HepG2 (cell line): ENCODE data around the gene C1R. TPM values are rescaled to one million over a fixed set of nuclear protein-coding genes. Genes with fewer than 3 reads are reported as not detected.

ENCODE experiments used
- DPF2 ChIP-seq: sonication (generic); formaldehyde crosslinking; IDR thresholded peaks from 2 replicates; pipeline ENCODE4 v1.4.0; 2020; ENCODE audit warnings: mild to moderate bottlenecking, low read depth, missing genetic modification reagents, borderline replicate concordance
- HNF4A ChIP-seq: sonication (generic); formaldehyde crosslinking; IDR thresholded peaks from 2 replicates; pipeline ENCODE4 v1.4.0; 2020; ENCODE audit warnings: missing genetic modification reagents
- HOXD1 ChIP-seq: sonication (generic); formaldehyde crosslinking; IDR thresholded peaks from 2 replicates; pipeline ENCODE4 v1.5.0; 2020; ENCODE audit warnings: missing genetic modification reagents
- ISL2 ChIP-seq: sonication (generic); formaldehyde crosslinking; IDR thresholded peaks from 2 replicates; pipeline ENCODE4 v1.5.0; 2020; ENCODE audit warnings: missing genetic modification reagents
- MAFG ChIP-seq: sonication (generic); formaldehyde crosslinking; IDR thresholded peaks from 2 replicates; pipeline ENCODE4 v1.5.1; 2020; ENCODE audit warnings: mild to moderate bottlenecking, missing genetic modification reagents
- MLLT10 ChIP-seq: sonication (generic); formaldehyde crosslinking; IDR thresholded peaks from 2 replicates; pipeline ENCODE4 v1.4.0; 2020; ENCODE audit warnings: missing genetic modification reagents
- MTF1 ChIP-seq: sonication (generic); formaldehyde crosslinking; IDR thresholded peaks from 2 replicates; pipeline ENCODE4 v1.5.0; 2020; ENCODE audit warnings: missing genetic modification reagents
- PITX1 ChIP-seq: sonication (generic); formaldehyde crosslinking; IDR thresholded peaks from 2 replicates; pipeline ENCODE4 v1.5.1; 2020; ENCODE audit warnings: mild to moderate bottlenecking, missing genetic modification reagents
- PRMT3 ChIP-seq: sonication (generic); formaldehyde crosslinking; IDR thresholded peaks from 2 replicates; pipeline ENCODE4 v1.8.1; 2022; ENCODE audit warnings: low read depth, mild to moderate bottlenecking, moderate library complexity, missing genetic modification reagents, borderline replicate concordance
- RAD51 ChIP-seq: fragments of 450-650 bp; IDR thresholded peaks from 2 replicates; pipeline ENCODE4 v1.6.1; 2016; ENCODE audit warnings: borderline replicate concordance
- SRF ChIP-seq: IDR thresholded peaks from 2 replicates; pipeline ENCODE4 v1.6.1; 2011; ENCODE audit warnings: mild to moderate bottlenecking, low read depth, low read length, moderate library complexity
- TEAD3 ChIP-seq: optimal IDR thresholded peaks from 2 replicates; pipeline ENCODE3; 2016; ENCODE audit warnings: borderline replicate concordance
- ZNF234 ChIP-seq: sonication (generic); formaldehyde crosslinking; conservative IDR thresholded peaks from 2 replicates; pipeline ENCODE4 v1.5.1; 2020; ENCODE audit warnings: mild to moderate bottlenecking, missing genetic modification reagents
- ZNF337 ChIP-seq: sonication (generic); formaldehyde crosslinking; IDR thresholded peaks from 2 replicates; pipeline ENCODE4 v1.5.1; 2020; ENCODE audit warnings: missing genetic modification reagents, low read depth, mild to moderate bottlenecking, borderline replicate concordance
- polyA plus RNA-seq, 8 experiments: library from polyadenylated mRNA; depleted of rRNA in 3 of 8; stranded (reverse) in 7 of 8; unstranded in 1 of 8; fragments of >200 nt; fragmentation: Illumina TruSeq in 4 of 8; extraction: Trizol in 4 of 8; gene quantifications; 2 replicates each; pipeline versions ENCODE4 v1.2.1 to v1.2.3, GENCODE V29; 2011 to 2016; ENCODE audit warnings: low read depth in 4 of 8, missing spikeins in 1 of 8, mixed read lengths in 1 of 8; ENCODE audit not compliant: insufficient read depth in 1 of 8
- total RNA-seq, 5 experiments: library from RNA; depleted of rRNA; stranded (reverse); fragments of >200 nt; fragmentation: Illumina TruSeq; extraction: Trizol; gene quantifications; 2 replicates each; pipeline ENCODE4 v1.2.3, GENCODE V29; 2016; ENCODE audit warnings: low read depth in 1 of 5
- TF ChIP-seq, protein P1 (sequence below): sonication (generic); formaldehyde crosslinking; IDR thresholded peaks from 2 replicates; pipeline ENCODE4 v1.4.0; 2020; ENCODE audit warnings: missing genetic modification reagents, borderline replicate concordance
- TF ChIP-seq, protein P2 (sequence below): sonication (generic); formaldehyde crosslinking; IDR thresholded peaks from 2 replicates; pipeline ENCODE4 v1.8.1; 2023; ENCODE audit warnings: mild to moderate bottlenecking, missing genetic modification reagents, borderline replicate concordance
- TF ChIP-seq, protein P3 (sequence below): sonication (generic); formaldehyde crosslinking; IDR thresholded peaks from 2 replicates; pipeline ENCODE4 v1.5.1; 2020; ENCODE audit warnings: mild to moderate bottlenecking, missing genetic modification reagents
- TF ChIP-seq, protein P4 (sequence below): sonication (generic); formaldehyde crosslinking; IDR thresholded peaks from 2 replicates; pipeline ENCODE4 v1.5.0; 2020; ENCODE audit warnings: mild to moderate bottlenecking, missing genetic modification reagents
- TF ChIP-seq, protein P5 (sequence below): IDR thresholded peaks from 2 replicates; pipeline ENCODE4 v1.6.1; 2016; ENCODE audit warnings: missing biosample characterization, missing genetic modification reagents, low read depth

Gene C1R
- total and polyA plus RNA-seq, 2 of the 13 experiments (the other 11 are each of a cell fraction or from before 2014, with no cell fraction given) = 3.5 to 6.5 TPM

DNA sequence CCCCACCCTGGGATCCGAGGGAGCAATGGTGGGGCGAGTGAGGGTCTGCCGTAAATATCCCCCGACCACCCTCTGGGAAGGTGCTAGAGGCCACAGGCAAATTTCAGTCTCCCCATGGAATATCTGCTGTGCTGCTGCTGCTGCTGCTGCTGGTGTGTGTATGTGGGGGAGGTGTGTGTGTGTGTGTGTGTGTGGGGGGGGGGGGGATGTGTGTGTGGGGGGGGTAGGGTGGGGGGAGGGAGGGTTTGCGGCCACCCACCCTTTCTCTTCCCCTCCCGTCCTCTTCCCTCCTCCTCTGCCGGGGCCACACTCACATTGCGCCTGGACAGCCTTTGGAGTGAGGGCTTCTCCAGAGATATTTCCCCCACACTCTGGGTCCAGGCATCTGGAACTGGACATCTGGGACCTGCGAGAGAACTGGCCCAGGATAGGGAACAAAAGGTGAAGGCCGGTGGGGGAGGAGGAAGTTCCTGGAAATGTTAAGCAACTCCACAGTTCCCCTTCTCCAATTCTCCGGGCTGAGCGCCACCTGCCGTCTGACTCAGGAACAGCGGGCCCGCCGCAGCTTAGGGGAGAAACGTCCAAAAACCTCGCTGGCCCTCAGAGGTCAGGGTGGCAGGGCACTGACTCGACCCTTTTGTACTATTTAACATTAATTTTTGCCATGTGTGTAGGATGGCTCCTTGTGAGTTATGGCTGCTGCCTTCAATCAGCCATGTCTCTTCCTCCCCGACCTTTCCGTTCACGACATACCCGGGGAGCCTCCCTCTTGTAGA lies 16.7 kb upstream of the C1R start, which contains the start of gene C1RL (continued):
- TF ChIP-seq, protein P1, sequence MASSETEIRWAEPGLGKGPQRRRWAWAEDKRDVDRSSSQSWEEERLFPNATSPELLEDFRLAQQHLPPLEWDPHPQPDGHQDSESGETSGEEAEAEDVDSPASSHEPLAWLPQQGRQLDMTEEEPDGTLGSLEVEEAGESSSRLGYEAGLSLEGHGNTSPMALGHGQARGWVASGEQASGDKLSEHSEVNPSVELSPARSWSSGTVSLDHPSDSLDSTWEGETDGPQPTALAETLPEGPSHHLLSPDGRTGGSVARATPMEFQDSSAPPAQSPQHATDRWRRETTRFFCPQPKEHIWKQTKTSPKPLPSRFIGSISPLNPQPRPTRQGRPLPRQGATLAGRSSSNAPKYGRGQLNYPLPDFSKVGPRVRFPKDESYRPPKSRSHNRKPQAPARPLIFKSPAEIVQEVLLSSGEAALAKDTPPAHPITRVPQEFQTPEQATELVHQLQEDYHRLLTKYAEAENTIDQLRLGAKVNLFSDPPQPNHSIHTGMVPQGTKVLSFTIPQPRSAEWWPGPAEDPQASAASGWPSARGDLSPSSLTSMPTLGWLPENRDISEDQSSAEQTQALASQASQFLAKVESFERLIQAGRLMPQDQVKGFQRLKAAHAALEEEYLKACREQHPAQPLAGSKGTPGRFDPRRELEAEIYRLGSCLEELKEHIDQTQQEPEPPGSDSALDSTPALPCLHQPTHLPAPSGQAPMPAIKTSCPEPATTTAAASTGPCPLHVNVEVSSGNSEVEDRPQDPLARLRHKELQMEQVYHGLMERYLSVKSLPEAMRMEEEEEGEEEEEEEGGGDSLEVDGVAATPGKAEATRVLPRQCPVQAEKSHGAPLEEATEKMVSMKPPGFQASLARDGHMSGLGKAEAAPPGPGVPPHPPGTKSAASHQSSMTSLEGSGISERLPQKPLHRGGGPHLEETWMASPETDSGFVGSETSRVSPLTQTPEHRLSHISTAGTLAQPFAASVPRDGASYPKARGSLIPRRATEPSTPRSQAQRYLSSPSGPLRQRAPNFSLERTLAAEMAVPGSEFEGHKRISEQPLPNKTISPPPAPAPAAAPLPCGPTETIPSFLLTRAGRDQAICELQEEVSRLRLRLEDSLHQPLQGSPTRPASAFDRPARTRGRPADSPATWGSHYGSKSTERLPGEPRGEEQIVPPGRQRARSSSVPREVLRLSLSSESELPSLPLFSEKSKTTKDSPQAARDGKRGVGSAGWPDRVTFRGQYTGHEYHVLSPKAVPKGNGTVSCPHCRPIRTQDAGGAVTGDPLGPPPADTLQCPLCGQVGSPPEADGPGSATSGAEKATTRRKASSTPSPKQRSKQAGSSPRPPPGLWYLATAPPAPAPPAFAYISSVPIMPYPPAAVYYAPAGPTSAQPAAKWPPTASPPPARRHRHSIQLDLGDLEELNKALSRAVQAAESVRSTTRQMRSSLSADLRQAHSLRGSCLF (CRISPR knock-in tag) = no peak
- no peak for TF ChIP-seq SRF
- TF ChIP-seq MTF1 (CRISPR knock-in tag) = no peak
- no peak for TF ChIP-seq ZNF337 (CRISPR knock-in tag)
- TF ChIP-seq, protein P2, sequence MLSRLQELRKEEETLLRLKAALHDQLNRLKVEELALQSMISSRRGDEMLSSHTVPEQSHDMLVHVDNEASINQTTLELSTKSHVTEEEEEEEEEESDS (CRISPR knock-in tag) = no peak
- TF ChIP-seq MAFG (CRISPR knock-in tag) = no peak
- peak; percentile 55 for TF ChIP-seq TEAD3 (CRISPR knock-in tag)
- peak; percentile 60 for TF ChIP-seq HNF4A (CRISPR knock-in tag)
- no peak for TF ChIP-seq PITX1 (CRISPR knock-in tag)
- no peak for TF ChIP-seq DPF2 (CRISPR knock-in tag)
- TF ChIP-seq HOXD1 (CRISPR knock-in tag) = no peak
- TF ChIP-seq MLLT10 (CRISPR knock-in tag) = no peak
- 0 out of 2 replicates have a peak, but pooled peaks have one; percentile 68 for TF ChIP-seq ISL2 (CRISPR knock-in tag)
- TF ChIP-seq, protein P3, sequence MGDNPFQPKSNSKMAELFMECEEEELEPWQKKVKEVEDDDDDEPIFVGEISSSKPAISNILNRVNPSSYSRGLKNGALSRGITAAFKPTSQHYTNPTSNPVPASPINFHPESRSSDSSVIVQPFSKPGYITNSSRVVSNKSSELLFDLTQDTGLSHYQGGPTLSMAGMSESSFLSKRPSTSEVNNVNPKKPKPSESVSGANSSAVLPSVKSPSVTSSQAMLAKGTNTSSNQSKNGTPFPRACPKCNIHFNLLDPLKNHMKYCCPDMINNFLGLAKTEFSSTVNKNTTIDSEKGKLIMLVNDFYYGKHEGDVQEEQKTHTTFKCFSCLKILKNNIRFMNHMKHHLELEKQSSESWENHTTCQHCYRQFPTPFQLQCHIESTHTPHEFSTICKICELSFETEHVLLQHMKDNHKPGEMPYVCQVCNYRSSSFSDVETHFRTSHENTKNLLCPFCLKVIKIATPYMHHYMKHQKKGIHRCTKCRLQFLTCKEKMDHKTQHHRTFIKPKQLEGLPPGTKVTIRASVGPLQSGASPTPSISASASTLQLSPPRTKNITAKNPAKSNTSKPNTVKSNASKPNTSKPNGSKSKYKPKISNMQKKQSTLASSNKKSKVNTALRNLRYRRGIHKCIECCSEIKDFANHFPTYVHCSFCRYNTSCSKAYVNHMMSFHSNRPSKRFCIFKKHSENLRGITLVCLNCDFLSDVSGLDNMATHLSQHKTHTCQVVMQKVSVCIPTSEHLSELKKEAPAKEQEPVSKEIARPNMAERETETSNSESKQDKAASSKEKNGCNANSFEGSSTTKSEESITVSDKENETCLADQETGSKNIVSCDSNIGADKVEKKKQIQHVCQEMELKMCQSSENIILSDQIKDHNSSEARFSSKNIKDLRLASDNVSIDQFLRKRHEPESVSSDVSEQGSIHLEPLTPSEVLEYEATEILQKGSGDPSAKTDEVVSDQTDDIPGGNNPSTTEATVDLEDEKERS (CRISPR knock-in tag) = no peak
- no peak for TF ChIP-seq ZNF234 (CRISPR knock-in tag)
- TF ChIP-seq, protein P4, sequence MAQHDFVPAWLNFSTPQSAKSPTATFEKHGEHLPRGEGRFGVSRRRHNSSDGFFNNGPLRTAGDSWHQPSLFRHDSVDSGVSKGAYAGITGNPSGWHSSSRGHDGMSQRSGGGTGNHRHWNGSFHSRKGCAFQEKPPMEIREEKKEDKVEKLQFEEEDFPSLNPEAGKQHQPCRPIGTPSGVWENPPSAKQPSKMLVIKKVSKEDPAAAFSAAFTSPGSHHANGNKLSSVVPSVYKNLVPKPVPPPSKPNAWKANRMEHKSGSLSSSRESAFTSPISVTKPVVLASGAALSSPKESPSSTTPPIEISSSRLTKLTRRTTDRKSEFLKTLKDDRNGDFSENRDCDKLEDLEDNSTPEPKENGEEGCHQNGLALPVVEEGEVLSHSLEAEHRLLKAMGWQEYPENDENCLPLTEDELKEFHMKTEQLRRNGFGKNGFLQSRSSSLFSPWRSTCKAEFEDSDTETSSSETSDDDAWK (CRISPR knock-in tag) = no peak
- TF ChIP-seq PRMT3 (CRISPR knock-in tag) = 0 out of 2 replicates have a peak, but pooled peaks have one; percentile 36
- no peak for TF ChIP-seq RAD51
- TF ChIP-seq, protein P5, sequence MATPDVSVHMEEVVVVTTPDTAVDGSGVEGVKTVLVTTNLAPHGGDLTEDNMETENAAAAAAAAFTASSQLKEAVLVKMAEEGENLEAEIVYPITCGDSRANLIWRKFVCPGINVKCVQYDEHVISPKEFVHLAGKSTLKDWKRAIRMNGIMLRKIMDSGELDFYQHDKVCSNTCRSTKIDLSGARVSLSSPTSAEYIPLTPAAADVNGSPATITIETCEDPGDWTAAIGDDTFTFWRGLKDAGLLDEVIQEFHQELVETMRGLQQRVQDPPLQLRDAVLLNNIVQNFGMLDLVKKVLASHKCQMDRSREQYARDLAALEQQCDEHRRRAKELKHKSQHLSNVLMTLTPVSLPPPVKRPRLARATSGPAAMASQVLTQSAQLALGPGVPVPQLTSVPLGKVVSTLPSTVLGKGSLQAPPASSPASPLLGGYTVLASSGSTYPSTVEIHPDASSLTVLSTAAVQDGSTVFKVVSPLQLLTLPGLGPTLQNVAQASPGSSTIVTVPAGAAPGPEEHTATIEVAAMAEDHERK (CRISPR knock-in tag) = no peak
